ENCODE results near the gene TRAPPC4. TPM values are rescaled to one million over a fixed set of nuclear protein-coding genes. Genes with fewer than 3 reads are reported as not detected.
A peak's percentile ranks its signal among the peaks of the same experiment; 100 is the strongest.
"Not testable (repeated sequence)": the region's sequence is repeated elsewhere in the genome, so short reads cannot be mapped to it uniquely, and the experiment has no call there.

TRAPPC4 gene
- total and polyA plus RNA-seq, 8 donors, result 13.4 to 81.4 (median 31.8) TPM

DNA sequence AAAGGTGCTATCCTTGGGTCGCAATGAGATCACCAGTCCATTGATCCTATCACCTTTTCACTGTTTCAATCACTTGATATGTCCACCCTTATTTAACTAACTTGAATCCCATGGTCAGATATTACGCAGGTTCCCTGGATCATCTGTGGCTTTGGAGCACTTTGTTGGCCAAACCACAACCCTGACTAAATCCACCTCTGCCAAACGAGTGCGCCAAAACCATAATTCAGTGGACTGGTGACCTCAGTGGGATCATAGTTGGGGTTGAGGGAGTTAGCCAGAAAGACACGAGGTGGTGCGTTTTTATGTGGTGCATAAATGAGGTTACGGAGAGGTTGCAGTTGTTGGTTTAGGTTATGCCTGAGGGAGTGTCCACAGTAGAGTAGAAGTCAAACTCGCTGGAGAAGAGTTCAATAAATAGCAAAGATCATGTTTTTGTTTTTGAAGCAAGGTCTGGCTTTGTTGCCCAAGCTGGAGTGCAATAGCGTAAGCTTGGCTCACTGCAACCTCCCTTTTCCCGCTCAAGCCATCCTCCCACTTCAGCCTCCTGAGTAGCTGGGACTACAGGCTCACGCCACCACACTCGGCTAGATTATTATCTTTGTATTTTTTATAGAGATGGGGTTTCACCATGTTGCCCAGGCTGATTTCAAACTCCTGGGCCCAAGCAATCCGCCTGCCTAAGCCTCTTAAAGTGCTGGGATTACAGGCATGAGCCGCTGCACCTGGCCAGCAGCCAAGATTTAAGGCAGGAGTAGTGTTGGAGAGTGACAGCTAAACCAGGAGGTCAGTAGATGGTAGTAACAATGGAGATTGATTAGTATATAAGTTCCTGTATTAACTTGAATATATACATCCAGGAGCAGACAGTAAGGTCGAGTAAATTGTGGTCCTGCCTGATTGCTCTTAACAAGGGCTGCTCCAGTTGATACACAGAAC lies 42.5 kb upstream of the TRAPPC4 start:
- Histone ChIP-seq H3K9me3 (no peaks in the 10 kb centered on the region), H3K27me3 (peaks cover 0 to 34% (median 6%) of the 10 kb centered on the region in 3 donors), H3K36me3 (no peaks in the 10 kb centered on the region), H3K27ac (no peak overlapping the region), H3K4me3 (no peak overlapping the region), H3K4me1 (peaks cover 0 to 9% (median 4%) of the 10 kb centered on the region in 4 donors)
- 76 to 78% (median 78%) methylated on average over 15 of the region's 15 CpGs for WGBS, 5 donors
- TF ChIP-seq, protein P1, sequence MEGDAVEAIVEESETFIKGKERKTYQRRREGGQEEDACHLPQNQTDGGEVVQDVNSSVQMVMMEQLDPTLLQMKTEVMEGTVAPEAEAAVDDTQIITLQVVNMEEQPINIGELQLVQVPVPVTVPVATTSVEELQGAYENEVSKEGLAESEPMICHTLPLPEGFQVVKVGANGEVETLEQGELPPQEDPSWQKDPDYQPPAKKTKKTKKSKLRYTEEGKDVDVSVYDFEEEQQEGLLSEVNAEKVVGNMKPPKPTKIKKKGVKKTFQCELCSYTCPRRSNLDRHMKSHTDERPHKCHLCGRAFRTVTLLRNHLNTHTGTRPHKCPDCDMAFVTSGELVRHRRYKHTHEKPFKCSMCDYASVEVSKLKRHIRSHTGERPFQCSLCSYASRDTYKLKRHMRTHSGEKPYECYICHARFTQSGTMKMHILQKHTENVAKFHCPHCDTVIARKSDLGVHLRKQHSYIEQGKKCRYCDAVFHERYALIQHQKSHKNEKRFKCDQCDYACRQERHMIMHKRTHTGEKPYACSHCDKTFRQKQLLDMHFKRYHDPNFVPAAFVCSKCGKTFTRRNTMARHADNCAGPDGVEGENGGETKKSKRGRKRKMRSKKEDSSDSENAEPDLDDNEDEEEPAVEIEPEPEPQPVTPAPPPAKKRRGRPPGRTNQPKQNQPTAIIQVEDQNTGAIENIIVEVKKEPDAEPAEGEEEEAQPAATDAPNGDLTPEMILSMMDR (IDR thresholded peaks at IDR 0.05), result no peak
- no peak for TF ChIP-seq POLR2A (IDR thresholded peaks at IDR 0.05)
- TF ChIP-seq POLR2AphosphoS5 (IDR thresholded peaks at IDR 0.05), result no peak
- TF ChIP-seq EP300 (IDR thresholded peaks at IDR 0.05), result no peak
- intact Hi-C loops (cut with DNase I; ENCODE audit: low total_unique reads), result no loop called here
- DNase-seq, result no peak

DNA sequence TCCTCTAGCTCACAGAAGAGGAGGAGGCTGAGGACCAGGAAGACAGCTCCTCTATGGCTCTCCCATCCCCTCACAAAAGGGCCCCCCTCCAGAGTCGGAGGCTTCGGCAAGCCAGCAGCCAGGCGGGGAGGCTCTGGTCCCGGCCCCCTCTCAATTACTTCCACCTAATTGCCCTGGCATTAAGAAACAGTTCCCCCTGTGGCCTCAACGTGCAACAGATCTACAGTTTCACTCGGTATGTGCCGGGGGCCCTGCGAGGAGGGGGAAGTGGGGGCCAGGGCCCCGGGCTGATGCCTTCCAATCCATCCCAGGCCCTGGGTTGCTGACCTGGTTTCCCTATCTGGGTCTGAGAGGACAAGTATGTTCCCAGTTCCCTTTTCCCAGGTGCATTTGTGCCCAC lies 39.1 kb upstream of the TRAPPC4 start:
- Histone ChIP-seq H3K27me3 (peaks cover 0 to 16% (median 0%) of the 10 kb centered on the region in 3 donors), H3K9me3 (no peaks in the 10 kb centered on the region), H3K27ac (no peak overlapping the region), H3K4me3 (no peak overlapping the region), H3K36me3 (no peaks in the 10 kb centered on the region), H3K4me1 (peaks cover 0 to 9% (median 4%) of the 10 kb centered on the region in 4 donors)
- DNase-seq, result no peak
- TF ChIP-seq POLR2AphosphoS5 (IDR thresholded peaks at IDR 0.05) (no peak), EP300 (IDR thresholded peaks at IDR 0.05) (no peak), POLR2A (IDR thresholded peaks at IDR 0.05) (no peak)
- TF ChIP-seq, protein P1 (IDR thresholded peaks at IDR 0.05), result no peak
- WGBS, 5 donors, result 55 to 69% (median 64%) methylated on average over 6 to 9 of the region's 9 CpGs
- intact Hi-C loops (cut with DNase I; ENCODE audit: low total_unique reads), result no loop called here

DNA sequence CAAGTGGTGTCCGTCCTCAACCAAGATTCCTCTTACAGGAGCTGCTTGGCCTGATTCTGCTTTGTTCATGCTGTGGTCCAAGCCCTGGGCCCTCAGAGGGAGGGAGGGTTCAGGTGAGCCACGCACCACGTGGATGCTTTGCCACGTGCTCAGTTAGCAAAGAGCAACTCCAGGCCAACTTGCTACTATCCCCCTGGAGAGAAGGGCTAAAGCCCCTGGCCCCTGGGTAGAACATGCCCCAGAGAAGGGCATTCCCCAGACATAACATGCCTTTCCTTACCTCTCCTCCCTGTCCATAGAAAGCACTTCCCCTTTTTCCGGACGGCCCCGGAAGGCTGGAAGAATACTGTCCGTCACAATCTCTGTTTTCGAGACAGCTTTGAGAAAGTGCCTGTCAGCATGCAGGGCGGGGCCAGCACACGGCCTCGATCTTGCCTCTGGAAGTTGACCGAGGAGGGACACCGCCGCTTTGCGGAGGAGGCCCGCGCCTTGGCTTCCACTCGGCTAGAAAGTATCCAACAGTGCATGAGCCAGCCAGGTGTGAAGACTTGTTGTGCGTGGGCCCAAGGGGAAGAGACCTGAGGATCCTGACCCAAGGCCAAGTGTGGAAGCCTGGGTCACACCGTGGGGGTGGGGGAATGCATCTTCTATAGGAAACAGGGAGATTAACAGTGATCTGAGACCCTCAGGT lies 38.2 kb upstream of the TRAPPC4 start:
- Histone ChIP-seq H3K36me3 (no peaks in the 10 kb centered on the region), H3K4me3 (peak overlapping the region in 1 of 4 donors; percentile 5), H3K27me3 (peaks cover 0 to 16% (median 0%) of the 10 kb centered on the region in 3 donors), H3K27ac (no peak overlapping the region), H3K9me3 (no peaks in the 10 kb centered on the region), H3K4me1 (peaks cover 0 to 9% (median 4%) of the 10 kb centered on the region in 4 donors)
- WGBS, 5 donors, result 21 to 34% (median 28%) methylated on average over 10 to 21 of the region's 21 CpGs
- DNase-seq, result peak in 1 of 2 donors; percentile 56
- TF ChIP-seq EP300 (IDR thresholded peaks at IDR 0.05) (no peak), POLR2A (IDR thresholded peaks at IDR 0.05) (no peak), POLR2AphosphoS5 (IDR thresholded peaks at IDR 0.05) (no peak)
- TF ChIP-seq, protein P1 (IDR thresholded peaks at IDR 0.05), result no peak
- intact Hi-C loops (cut with DNase I; ENCODE audit: low total_unique reads), result no loop called here

DNA sequence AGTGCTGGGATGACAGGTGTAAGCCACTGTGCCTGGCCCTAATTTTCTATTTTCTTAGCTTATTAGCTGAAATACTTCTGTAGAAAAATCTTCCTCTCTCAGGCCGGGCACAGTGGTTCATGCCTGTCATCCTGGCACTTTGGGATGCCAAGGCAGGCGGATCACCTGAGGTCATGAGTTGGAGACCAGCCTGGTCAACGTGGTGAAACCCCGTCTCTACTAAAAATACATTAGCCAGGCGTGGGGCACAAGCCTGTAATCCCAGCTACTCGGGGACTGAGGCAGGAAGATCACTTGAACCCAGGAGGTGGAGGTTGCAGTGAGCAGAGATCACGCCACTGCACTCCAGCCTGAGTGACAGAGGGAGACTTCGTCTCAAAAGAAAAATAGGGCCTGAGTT lies 34.2 kb upstream of the TRAPPC4 start:
- DNase-seq; intact Hi-C loops (cut with DNase I; ENCODE audit: low total_unique reads); H3K4me3 ChIP-seq; H3K27me3 ChIP-seq; H3K4me1 ChIP-seq; H3K9me3 ChIP-seq; H3K27ac ChIP-seq; H3K36me3 ChIP-seq: not testable (repeated sequence)
- WGBS, 5 donors, result 75 to 87% (median 75%) methylated on average over 8 of the region's 8 CpGs
